Naive B cell (primary cell): Measurements from ENCODE around the gene EGLN2. TPM values are rescaled to one million over a fixed set of nuclear protein-coding genes. Genes with fewer than 3 reads are reported as not detected.
"Not testable (repeated sequence)": the region's sequence is repeated elsewhere in the genome, so short reads cannot be mapped to it uniquely, and the experiment has no call there.

ENCODE experiments used
- ATAC-seq, 2 donors: fragments of 150-1000 bp; cut with Tn5 transposase; 2 replicates each; pipeline ENCODE4 v1.10.0; 2021; ENCODE audit warnings: low read depth in 2 of 2, mild to moderate bottlenecking in 2 of 2, moderate library complexity in 2 of 2
- DNase-seq: peaks from one replicate; pipeline ENCODE4 v3.0.0; 2022
- H3K27ac Mint-ChIP-seq, 6 donors: one replicate each; pipeline ENCODE4 v1.8.0; 2020 to 2022; ENCODE audit warnings: mild to moderate bottlenecking in 6 of 6, mixed read lengths in 6 of 6, moderate library complexity in 5 of 6, inconsistent platforms in 2 of 6
- H3K27me3 Mint-ChIP-seq, 3 donors: one replicate each; pipeline ENCODE4 v1.8.0; 2021 to 2022; ENCODE audit warnings: mixed read lengths in 3 of 3, mild to moderate bottlenecking in 1 of 3
- H3K36me3 Mint-ChIP-seq, 2 donors: one replicate each; pipeline ENCODE4 v1.8.0; 2020 to 2022; ENCODE audit warnings: mixed read lengths in 2 of 2, inconsistent platforms in 1 of 2, mild to moderate bottlenecking in 1 of 2
- H3K4me1 Mint-ChIP-seq, 3 donors: one replicate each; pipeline ENCODE4 v1.8.0; 2020 to 2022; ENCODE audit warnings: mixed read lengths in 3 of 3, inconsistent platforms in 1 of 3, mild to moderate bottlenecking in 1 of 3, moderate library complexity in 1 of 3
- H3K4me3 Mint-ChIP-seq, 8 donors: one replicate each; pipeline ENCODE4 v1.8.0; 2020 to 2022; ENCODE audit warnings: mild to moderate bottlenecking in 8 of 8, mixed read lengths in 8 of 8, moderate library complexity in 8 of 8, inconsistent platforms in 2 of 8
- H3K9me3 Mint-ChIP-seq, 7 donors: one replicate each; pipeline ENCODE4 v1.8.0; 2020 to 2022; ENCODE audit warnings: mixed read lengths in 7 of 7, mild to moderate bottlenecking in 5 of 7, inconsistent platforms in 2 of 7, moderate library complexity in 1 of 7
- polyA plus RNA-seq, 6 donors: library from polyadenylated mRNA; unstranded; fragments of 300-500 nt; fragmentation: Illumina TruSeq; gene quantifications; one replicate each; pipeline ENCODE4 v1.2.3, GENCODE V29; 2021; ENCODE audit warnings: low read depth in 6 of 6

The EGLN2 gene
- polyA plus RNA-seq, 6 donors from 2014 or later: 66.8 to 184 (median 124) TPM

DNA sequence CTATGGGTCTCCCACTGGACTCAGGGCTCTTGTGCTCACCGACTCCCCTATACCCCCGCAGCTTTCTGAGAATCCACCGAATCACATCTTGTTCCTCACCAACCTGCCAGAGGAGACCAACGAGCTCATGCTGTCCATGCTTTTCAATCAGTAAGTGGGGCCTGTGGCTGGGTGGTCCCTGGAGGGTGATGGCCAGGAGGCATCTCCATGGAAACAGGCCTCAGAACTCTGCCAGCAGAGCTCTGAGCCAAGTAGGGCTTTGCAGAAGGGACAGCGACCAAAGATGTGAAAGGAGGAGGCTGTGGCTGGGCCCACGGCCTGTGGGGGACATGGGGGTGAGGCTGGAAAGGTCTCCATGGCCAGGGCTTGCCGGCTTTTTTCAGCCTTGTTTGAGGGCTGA, 35.5 kb upstream of the EGLN2 start:
- H3K27ac Mint-ChIP-seq: peak overlapping the region in 2 of 6 donors; percentile 59 to 60
- no peaks in the 10 kb centered on the region for H3K9me3 Mint-ChIP-seq
- H3K4me1 Mint-ChIP-seq: peaks cover 8 to 24% (median 9%) of the 10 kb centered on the region in 3 donors
- no peak overlapping the region for H3K4me3 Mint-ChIP-seq
- no peaks in the 10 kb centered on the region for H3K27me3 Mint-ChIP-seq
- ATAC-seq: no peak
- no peak for DNase-seq
- H3K36me3 Mint-ChIP-seq: peaks cover 7 to 39% of the 10 kb centered on the region in 2 donors

DNA sequence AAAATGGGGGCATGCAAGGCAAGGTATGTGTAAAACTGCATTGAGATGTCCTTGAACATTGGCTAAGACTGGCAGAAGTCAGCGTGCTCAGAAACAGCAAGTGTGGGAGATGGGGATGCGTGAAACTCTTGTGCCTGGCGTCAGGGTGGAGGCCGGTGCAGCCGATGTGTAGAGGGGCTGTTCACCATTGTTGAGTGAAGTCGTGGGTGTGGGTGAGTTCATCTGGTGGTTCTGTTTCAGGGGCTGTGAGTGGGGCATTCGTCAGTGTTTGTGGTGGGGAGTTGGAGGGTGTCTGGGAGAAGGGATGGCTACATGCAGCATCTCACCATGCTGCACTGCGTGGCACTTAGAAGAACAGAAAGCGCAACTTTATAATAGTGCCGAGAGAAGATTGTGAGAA, 35.0 kb upstream of the EGLN2 start:
- Mint-ChIP-seq H3K27ac (peak overlapping the region in 3 of 6 donors; percentile 59 to 86 (median 69)), H3K4me1 (peaks cover 9 to 24% (median 11%) of the 10 kb centered on the region in 3 donors), H3K9me3 (no peaks in the 10 kb centered on the region), H3K4me3 (no peak overlapping the region), H3K36me3 (peaks cover 7 to 39% of the 10 kb centered on the region in 2 donors), H3K27me3 (no peaks in the 10 kb centered on the region)
- DNase-seq (no peak), ATAC-seq (no peak)

DNA sequence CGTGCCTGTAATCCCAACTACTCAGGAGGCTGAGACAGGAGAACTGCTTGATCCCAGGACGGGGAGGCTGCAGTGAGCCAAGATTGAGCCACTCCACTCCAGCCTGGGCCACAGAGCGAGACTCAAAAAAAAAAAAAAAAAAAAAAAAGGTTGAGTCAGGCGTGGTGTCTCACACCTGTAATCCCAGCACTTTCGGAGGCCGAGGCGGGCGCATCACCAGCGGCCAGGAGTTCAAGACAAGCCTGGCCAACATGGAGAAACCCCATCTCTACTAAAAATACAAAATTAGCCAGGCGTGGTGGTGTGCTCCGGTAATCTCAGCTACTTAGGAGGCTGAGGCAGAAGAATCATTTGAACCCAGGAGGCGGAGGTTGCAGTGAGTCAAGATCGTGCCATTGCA, 32.6 kb upstream of the EGLN2 start:
- not testable (repeated sequence) for ATAC-seq, DNase-seq, H3K4me3 Mint-ChIP-seq, H3K27me3 Mint-ChIP-seq, H3K9me3 Mint-ChIP-seq
- peaks cover 13 to 32% of the 10 kb centered on the region in 2 donors for H3K36me3 Mint-ChIP-seq
- H3K27ac Mint-ChIP-seq: peak overlapping the region in 1 of 6 donors; percentile 63
- H3K4me1 Mint-ChIP-seq: peaks cover 18 to 23% (median 20%) of the 10 kb centered on the region in 3 donors

DNA sequence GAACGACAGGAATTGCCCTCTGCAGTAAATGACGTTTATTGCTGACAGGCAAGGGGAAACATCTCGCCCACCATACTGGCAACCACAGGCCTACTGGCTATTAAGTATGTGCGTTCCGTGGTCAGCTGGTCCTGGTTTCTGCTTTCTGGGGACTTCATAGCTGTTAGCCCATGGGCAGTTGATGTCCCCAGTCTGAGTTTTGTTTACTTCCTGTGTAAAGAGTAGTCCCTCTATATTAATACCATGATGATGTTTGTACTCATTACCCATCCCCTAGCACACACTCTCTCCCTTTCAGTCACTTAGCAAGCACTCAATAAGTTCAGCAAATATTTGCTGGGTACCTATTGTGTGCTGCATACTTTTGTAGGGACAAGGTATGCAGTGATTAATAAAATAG, 30.1 kb upstream of the EGLN2 start:
- DNase-seq (no peak), ATAC-seq (no peak)
- Mint-ChIP-seq H3K4me3 (no peak overlapping the region), H3K27me3 (no peaks in the 10 kb centered on the region), H3K36me3 (peaks cover 10 to 17% of the 10 kb centered on the region in 2 donors), H3K27ac (peak overlapping the region in 1 of 6 donors; percentile 60), H3K9me3 (peaks cover 0 to 9% (median 3%) of the 10 kb centered on the region in 7 donors), H3K4me1 (peaks cover 14 to 30% (median 19%) of the 10 kb centered on the region in 3 donors)

DNA sequence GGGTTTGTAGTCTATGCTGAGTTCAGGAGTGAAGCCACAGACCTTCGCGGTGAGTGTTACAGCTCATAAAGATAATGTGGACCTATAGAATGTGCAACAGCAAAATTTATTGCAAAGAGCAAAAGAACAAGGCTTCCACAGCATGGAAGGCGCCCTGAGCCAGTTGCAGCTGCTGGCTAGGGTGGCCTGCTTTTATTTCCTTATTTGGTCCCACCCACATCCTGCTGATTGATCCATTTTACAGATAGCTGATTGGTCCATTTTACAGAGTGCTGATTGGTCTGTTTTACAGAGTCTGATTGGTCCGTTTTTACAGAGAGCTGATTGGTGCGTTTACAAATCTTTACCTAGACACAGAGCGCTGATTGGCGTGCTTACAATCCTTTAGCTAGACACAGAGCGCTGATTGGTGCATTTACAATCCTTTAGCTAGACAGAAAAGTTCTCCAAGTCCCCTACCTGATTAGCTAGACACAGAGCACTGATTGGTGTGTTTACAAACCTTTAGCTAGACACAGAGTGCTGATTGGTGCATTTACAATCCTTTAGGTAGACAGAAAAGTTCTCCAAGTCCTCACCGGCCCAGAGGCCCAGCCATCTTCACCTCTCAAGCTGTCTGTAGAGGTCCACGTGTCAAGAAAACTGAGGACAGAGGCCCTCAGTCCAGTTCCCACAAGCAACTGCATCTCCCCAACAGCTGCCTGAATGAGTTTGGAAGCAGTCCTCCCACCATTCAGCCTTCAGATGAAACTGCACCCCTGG, 27.7 kb upstream of the EGLN2 start:
- H3K9me3 Mint-ChIP-seq, H3K4me3 Mint-ChIP-seq, H3K36me3 Mint-ChIP-seq, H3K27me3 Mint-ChIP-seq, DNase-seq: not testable (repeated sequence)
- Mint-ChIP-seq H3K4me1 (peaks cover 31 to 53% (median 33%) of the 10 kb centered on the region in 3 donors), H3K27ac (peak overlapping the region in 3 of 6 donors; percentile 8 to 88 (median 80))
- peak in 1 of 2 donors; percentile 10 for ATAC-seq

DNA sequence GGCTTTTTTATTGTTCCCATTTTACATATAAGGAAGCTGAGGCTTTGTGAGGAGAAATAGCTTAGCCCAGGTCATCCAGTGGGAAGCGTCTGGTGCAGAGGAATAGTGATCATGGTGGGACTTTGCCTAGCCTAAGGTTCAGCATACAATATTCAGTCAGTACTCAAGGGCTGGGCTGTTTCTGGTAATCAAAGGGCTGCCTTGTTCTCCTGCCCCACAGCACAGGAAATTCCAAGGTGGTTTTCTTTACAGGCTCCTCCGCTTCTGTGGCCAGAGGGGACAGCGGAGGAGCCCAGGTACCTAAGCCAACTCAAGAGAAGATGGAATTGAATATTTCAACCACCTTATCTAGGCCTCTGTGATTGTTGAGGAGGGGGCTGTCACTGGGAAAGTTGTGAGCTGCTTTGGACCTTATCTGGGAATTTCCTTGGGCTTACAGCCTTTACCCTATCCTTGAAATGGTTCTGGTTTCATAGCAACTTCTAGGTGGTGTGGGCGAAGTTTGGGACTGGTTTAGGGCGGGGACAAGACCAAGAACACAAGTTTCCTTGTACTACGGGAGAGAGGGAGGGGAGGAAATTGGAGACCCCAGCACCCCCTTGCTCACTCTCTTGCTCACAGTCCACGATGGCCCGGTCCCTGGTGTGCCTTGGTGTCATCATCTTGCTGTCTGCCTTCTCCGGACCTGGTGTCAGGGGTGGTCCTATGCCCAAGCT, 23.9 kb upstream of the EGLN2 start, which contains the start of gene MIA:
Gene MIA, plus strand, starts transcription at position 606 of the 716 bp plus-strand sequence. Its CDS starts 22 bp downstream, at position 628.
- peaks cover 6 to 8% of the 10 kb centered on the region in 2 donors for H3K36me3 Mint-ChIP-seq
- peak within 1 kb of the TSS; percentile 5 to 98 (median 60) for H3K4me3 Mint-ChIP-seq
- DNase-seq: no peak
- no peaks in the 10 kb centered on the region for H3K27me3 Mint-ChIP-seq
- no peak for ATAC-seq
- peaks cover 0 to 9% (median 3%) of the 10 kb centered on the region in 7 donors for H3K9me3 Mint-ChIP-seq
- peaks cover 51 to 75% (median 54%) of the 10 kb centered on the region in 3 donors for H3K4me1 Mint-ChIP-seq
- H3K27ac Mint-ChIP-seq: peak within 1 kb of the TSS in 5 of 6 donors; percentile 82 to 100 (median 93)

DNA sequence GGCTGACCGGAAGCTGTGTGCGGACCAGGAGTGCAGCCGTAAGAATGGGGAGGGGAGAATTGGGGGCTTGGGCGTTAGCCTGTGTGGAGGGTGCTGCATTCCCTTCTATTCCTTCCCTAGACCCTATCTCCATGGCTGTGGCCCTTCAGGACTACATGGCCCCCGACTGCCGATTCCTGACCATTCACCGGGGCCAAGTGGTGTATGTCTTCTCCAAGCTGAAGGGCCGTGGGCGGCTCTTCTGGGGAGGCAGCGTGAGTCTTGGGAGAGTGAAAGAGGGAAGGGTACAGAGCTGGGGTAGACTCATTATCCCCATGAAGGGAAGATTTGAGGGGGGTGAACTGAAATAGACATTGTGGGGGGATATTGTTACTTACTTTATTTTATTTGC, 23.4 kb upstream of the EGLN2 start:
- peaks cover 0 to 9% (median 3%) of the 10 kb centered on the region in 7 donors for H3K9me3 Mint-ChIP-seq
- no peak for DNase-seq
- H3K27ac Mint-ChIP-seq: peak overlapping the region in 5 of 6 donors; percentile 53 to 97 (median 82)
- H3K36me3 Mint-ChIP-seq: peaks cover 6 to 14% of the 10 kb centered on the region in 2 donors
- no peaks in the 10 kb centered on the region for H3K27me3 Mint-ChIP-seq
- ATAC-seq: no peak
- H3K4me1 Mint-ChIP-seq: peaks cover 53 to 78% (median 59%) of the 10 kb centered on the region in 3 donors
- H3K4me3 Mint-ChIP-seq: peak overlapping the region in 5 of 8 donors; percentile 35 to 74 (median 57)

DNA sequence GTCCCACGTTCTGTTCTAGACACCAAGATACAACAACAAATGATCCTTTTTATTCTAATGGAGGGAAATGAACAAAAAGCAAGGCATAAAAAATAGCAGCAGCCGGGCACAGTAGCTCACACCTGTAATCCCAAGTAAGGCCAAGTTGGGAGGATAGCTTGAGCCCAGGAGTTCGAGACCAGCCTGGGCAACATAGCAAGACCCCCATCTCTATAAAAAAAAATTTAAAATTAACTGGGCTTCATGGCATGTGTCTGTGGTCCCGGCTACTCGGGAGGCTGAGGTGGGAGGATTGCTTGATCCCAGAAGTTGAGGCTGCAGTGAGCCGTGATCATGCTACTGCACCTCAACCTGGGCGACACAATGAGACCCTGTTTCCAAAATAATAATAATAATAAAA, 22.6 kb upstream of the EGLN2 start:
- ATAC-seq (no peak), DNase-seq (no peak)
- H3K4me1 Mint-ChIP-seq: peaks cover 54 to 73% (median 63%) of the 10 kb centered on the region in 3 donors
- peak overlapping the region in 5 of 6 donors; percentile 97 to 100 (median 100) for H3K27ac Mint-ChIP-seq
- H3K27me3 Mint-ChIP-seq: no peaks in the 10 kb centered on the region
- H3K4me3 Mint-ChIP-seq: peak overlapping the region in 7 of 8 donors; percentile 5 to 99 (median 98)
- peaks cover 0 to 4% (median 3%) of the 10 kb centered on the region in 7 donors for H3K9me3 Mint-ChIP-seq
- peaks cover 2 to 21% of the 10 kb centered on the region in 2 donors for H3K36me3 Mint-ChIP-seq

DNA sequence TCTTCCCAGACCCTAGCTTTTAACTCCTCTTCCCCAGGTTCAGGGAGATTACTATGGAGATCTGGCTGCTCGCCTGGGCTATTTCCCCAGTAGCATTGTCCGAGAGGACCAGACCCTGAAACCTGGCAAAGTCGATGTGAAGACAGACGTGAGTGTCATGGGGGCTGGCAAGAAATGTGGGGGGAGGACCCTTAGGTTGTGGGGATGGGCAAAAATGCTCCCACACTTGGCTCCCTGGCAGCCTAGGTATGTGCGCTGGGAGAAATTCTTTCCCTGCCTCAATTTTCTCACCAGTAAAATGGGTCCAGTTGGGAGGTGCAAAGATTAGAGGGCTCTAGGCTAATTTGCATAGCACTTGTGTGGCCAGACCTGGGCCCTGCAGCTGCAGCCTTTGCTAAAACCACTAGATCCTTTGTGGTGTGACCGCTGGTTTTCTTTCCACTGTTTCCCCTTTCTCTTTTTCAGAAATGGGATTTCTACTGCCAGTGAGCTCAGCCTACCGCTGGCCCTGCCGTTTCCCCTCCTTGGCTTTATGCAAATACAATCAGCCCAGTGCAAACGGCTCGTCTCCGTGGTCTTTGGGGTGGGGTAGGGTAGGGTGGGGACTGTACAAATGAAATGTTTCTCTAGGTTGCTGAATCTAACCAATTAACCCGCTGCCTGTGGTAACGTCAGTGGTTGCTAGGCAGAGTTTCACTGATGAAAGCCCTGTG, 21.9 kb upstream of the EGLN2 start:
- Mint-ChIP-seq H3K36me3 (peaks cover 5 to 23% of the 10 kb centered on the region in 2 donors), H3K4me1 (peaks cover 55 to 73% (median 65%) of the 10 kb centered on the region in 3 donors)

DNA sequence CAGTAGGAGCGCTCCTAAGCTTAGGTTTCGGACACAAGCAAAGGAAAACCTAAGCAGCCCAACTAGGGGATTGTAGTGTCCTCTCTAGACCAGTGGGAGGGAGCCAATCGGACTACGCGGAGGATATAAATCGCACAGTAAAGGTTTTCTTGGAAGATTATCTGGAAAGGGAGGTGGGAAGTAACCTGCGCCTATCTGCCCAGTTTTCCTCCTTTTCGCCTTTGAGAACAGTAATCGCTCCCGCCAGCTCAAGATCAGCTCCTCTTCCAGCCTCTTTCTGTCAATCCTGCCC, 21.4 kb upstream of the EGLN2 start:
- H3K27me3 Mint-ChIP-seq: no peaks in the 10 kb centered on the region
- DNase-seq (no peak), ATAC-seq (no peak)
- peaks cover 58 to 74% (median 69%) of the 10 kb centered on the region in 3 donors for H3K4me1 Mint-ChIP-seq
- H3K36me3 Mint-ChIP-seq: peaks cover 7 to 25% of the 10 kb centered on the region in 2 donors
- peak overlapping the region; percentile 97 to 100 (median 100) for H3K27ac Mint-ChIP-seq
- H3K9me3 Mint-ChIP-seq: no peaks in the 10 kb centered on the region
- peak overlapping the region; percentile 88 to 99 (median 98) for H3K4me3 Mint-ChIP-seq

More for the DNA sequence above, 21.9 kb upstream of the EGLN2 start:
- DNase-seq: peak; percentile 93
- Mint-ChIP-seq H3K27ac (peak overlapping the region; percentile 97 to 100 (median 100)), H3K27me3 (no peaks in the 10 kb centered on the region), H3K9me3 (peaks cover 0 to under 1% (median 0%) of the 10 kb centered on the region in 7 donors), H3K4me3 (peak overlapping the region; percentile 88 to 99 (median 98))
- peak; percentile 64 to 67 for ATAC-seq

DNA sequence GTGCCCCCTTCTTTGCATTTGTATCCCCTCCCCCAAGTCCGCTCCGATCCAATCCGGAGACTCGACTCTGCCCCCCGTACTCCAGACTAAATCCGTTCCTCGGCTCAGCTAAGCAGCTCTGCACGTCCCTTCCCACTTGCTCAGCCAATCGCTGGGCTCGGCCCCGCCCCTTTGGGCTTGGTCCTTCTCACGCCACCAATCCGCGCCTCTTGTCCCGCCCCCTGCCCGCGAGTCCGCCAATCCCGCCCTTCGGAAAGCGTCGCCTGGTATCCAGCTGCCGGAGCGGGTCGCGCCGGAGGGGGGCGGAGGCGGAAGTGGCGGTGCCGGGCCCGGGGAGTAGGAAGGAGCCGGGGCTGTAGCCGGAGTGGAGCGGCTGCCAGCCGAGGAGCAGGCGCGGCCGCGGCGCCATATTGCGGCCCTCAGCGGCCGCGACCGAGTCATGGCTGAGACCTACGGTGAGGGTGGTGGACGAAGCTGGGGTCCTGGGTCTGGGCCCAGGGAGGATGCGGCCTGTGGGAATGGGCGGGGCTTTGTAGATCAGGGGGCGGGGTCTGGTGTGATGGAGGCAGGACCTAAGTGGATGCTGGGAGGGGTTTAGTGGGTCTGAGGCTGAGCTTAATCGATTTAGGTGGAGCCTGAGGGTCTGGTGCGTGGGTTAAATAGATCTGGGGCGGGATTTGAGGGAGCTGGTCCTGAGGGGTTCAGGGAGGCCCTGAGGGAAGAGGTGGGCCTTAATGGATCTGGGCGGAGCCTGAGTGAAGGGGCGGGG, 20.9 kb upstream of the EGLN2 start, which contains the start of gene RAB4B:
Gene RAB4B, plus strand, starts transcription at position 311 of the 769 bp plus-strand sequence. Its CDS starts 129 bp downstream, at position 440.
- DNase-seq (peak; percentile 100), ATAC-seq (peak; percentile 72)
- Mint-ChIP-seq H3K27ac (peak within 1 kb of the TSS; percentile 97 to 100 (median 100)), H3K36me3 (peaks cover 7 to 28% of the 10 kb centered on the region in 2 donors), H3K9me3 (no peaks in the 10 kb centered on the region), H3K27me3 (no peaks in the 10 kb centered on the region), H3K4me1 (peaks cover 58 to 73% (median 70%) of the 10 kb centered on the region in 3 donors), H3K4me3 (peak within 1 kb of the TSS; percentile 88 to 99 (median 98))

DNA sequence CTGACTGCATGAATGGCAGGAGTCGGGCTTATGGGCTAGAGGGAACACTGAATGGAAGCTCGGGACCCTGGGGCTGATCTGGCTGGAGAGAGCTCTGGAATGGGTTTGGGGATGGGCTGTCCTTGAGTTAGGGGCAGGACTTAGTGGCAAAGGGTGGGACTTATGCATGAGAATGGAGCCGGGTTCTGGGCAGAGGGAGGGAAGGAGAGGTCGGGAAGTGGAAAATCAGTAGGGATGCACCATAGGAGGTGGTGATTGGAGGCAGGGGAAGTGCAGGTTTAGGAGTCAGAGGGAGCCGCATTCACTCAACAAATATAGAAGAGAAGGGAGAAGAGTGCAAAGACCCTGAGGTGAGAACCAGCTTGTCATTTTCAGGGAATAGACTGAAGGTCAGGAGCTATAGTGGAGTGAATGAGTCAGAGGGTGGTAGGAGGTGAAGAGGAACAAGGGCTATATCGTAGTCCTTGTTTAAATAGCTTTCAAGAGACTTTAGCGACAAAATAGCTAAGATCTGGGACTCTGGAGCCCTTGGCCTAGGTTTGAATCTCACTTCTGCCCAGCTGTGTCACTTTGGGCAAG, 20.2 kb upstream of the EGLN2 start:
- H3K36me3 Mint-ChIP-seq: peaks cover 7 to 34% of the 10 kb centered on the region in 2 donors
- H3K9me3 Mint-ChIP-seq: no peaks in the 10 kb centered on the region
- ATAC-seq (no peak), DNase-seq (no peak)
- peaks cover 62 to 68% (median 67%) of the 10 kb centered on the region in 3 donors for H3K4me1 Mint-ChIP-seq
- H3K27ac Mint-ChIP-seq: peak overlapping the region; percentile 97 to 100 (median 100)
- H3K27me3 Mint-ChIP-seq: no peaks in the 10 kb centered on the region
- H3K4me3 Mint-ChIP-seq: peak overlapping the region; percentile 88 to 99 (median 98)
